BJ (cell line): ENCODE data around the gene AKT3. TPM values are rescaled to one million over a fixed set of nuclear protein-coding genes. Genes with fewer than 3 reads are reported as not detected.
"Not testable (repeated sequence)": the region's sequence is repeated elsewhere in the genome, so short reads cannot be mapped to it uniquely, and the experiment has no call there.

Experiments used
- CTCF ChIA-PET: fragments of 350-600 bp; formaldehyde crosslinking; extraction: SDS; loops from one replicate; lab custom pipeline; 2021; ENCODE audit warnings: antibody characterized with exemption, inconsistent platforms; lab: Yijun Ruan, JAX
- POLR2A ChIA-PET: fragments of 300-600 bp; sonication (Branson Sonifier 250); formaldehyde crosslinking; extraction: SDS; loops from one replicate; lab custom pipeline; 2021; ENCODE audit warnings: antibody characterized with exemption; lab: Charles Lee
- DNase-seq: peaks from one replicate; pipeline ENCODE4 v3.0.0-alpha.2; 2011; ENCODE audit warnings: low read depth
- H3K27me3 ChIP-seq: 2 replicates; pipeline ENCODE4 v1.6.0; 2011; ENCODE audit warnings: low read length; ENCODE audit not compliant: control insufficient read depth, insufficient read depth
- H3K36me3 ChIP-seq: 2 replicates; pipeline ENCODE4 v1.5.1; 2011; ENCODE audit warnings: low read length; ENCODE audit not compliant: control insufficient read depth, insufficient read depth
- H3K4me3 ChIP-seq: 2 replicates; pipeline ENCODE4 v1.5.1; 2011; ENCODE audit warnings: low read depth, mild to moderate bottlenecking, control low read depth, low read length
- polyA plus RNA-seq: library from polyadenylated mRNA; depleted of rRNA; stranded (reverse); fragments of >200 nt; gene quantifications from 2 replicates; pipeline ENCODE4 v1.2.3, GENCODE V29; 2011
- TF ChIP-seq, protein P1 (sequence below): IDR thresholded peaks from 2 replicates; pipeline ENCODE4 v1.5.1; 2011; ENCODE audit warnings: low read depth, mild to moderate bottlenecking, control low read depth, inconsistent platforms, low read length, moderate library complexity; ENCODE audit not compliant: insufficient read depth

AKT3 gene
- polyA plus RNA-seq, 1 experiment = 23.8 TPM

DNA sequence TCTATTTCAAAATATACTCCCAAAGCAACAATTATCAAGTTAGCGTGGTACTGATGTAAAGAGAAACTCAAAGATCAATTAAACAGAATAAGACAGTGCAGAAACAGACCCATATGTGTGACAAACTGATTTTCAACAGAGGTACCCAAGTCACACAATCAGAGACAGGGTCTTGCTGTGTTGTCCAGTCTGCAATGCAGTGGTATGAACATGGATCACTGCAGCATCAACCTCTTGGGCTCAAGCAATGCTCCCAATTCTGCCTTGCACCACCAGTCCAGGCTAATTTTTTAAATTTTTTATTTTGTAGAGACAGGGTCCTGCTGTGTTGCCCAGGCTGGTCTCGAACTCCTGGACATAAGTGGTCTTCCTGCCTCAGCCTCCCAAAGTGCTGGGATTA, 255.6 kb downstream of the AKT3 start:
- TF ChIP-seq, protein P1, sequence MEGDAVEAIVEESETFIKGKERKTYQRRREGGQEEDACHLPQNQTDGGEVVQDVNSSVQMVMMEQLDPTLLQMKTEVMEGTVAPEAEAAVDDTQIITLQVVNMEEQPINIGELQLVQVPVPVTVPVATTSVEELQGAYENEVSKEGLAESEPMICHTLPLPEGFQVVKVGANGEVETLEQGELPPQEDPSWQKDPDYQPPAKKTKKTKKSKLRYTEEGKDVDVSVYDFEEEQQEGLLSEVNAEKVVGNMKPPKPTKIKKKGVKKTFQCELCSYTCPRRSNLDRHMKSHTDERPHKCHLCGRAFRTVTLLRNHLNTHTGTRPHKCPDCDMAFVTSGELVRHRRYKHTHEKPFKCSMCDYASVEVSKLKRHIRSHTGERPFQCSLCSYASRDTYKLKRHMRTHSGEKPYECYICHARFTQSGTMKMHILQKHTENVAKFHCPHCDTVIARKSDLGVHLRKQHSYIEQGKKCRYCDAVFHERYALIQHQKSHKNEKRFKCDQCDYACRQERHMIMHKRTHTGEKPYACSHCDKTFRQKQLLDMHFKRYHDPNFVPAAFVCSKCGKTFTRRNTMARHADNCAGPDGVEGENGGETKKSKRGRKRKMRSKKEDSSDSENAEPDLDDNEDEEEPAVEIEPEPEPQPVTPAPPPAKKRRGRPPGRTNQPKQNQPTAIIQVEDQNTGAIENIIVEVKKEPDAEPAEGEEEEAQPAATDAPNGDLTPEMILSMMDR = no peak
- POLR2A ChIA-PET = no interaction called here
- DNase-seq = no peak
- Histone ChIP-seq H3K36me3 (no peaks in the 10 kb centered on the region), H3K4me3 (no peak overlapping the region), H3K27me3 (no peaks in the 10 kb centered on the region)
- CTCF ChIA-PET = no interaction called here

DNA sequence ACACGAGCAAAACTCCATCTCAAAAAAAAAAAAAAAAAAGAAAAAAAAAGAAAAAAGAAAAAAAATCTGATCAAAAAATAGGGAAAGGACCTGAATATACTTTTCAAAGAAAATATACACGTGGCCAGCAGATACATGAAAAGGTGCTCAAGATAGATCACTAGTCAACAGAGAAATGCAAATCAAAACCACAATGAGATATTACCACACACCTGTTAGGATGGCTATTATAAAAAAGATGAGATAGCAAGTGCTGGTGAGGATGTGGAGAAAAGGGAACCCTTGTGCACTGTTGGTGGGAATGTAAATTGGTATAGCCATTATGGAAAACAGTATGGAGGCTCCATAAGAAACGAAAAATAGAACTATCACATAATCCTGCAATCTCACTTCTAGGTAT, 260.8 kb downstream of the AKT3 start:
- H3K36me3 ChIP-seq, H3K4me3 ChIP-seq, CTCF ChIA-PET, POLR2A ChIA-PET, DNase-seq, H3K27me3 ChIP-seq: not testable (repeated sequence)

DNA sequence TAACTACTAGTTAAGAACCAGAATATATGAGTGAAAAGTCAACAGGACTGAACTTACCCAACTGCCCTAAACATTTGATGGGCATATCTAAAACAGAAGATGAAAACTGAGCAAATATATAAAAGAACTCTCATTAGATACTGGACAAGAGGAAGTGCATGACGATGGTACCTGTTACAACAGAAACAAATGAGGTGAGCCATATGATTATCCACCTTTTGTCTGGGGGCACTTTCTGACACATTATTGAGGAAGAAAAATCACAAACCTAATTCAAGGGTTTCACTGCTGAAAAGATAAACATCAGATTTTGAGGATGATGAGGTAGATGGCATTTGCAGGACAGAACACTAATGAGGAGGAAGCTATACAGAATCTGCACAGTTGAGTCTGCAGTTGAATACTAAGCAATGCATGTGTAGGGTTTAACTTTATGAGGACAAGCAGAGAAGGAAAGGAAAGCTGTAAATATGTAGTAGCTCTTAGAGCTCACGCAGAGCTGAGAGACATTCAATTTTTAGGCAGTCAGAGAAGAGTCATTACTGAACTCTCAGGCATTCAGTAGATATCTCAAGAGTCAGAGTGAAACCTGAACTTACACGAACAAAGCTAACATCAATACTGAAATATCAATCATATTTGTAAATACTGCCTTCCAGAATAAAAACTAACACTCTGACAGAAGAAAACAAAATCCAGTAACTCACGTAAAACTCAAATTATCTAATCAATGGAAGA, 262.1 kb downstream of the AKT3 start:
- H3K36me3 ChIP-seq = no peaks in the 10 kb centered on the region
- H3K4me3 ChIP-seq = no peak overlapping the region
- POLR2A ChIA-PET = no interaction called here
- H3K27me3 ChIP-seq = no peaks in the 10 kb centered on the region
- TF ChIP-seq, protein P1 = no peak
- DNase-seq = no peak
- CTCF ChIA-PET = no interaction called here

DNA sequence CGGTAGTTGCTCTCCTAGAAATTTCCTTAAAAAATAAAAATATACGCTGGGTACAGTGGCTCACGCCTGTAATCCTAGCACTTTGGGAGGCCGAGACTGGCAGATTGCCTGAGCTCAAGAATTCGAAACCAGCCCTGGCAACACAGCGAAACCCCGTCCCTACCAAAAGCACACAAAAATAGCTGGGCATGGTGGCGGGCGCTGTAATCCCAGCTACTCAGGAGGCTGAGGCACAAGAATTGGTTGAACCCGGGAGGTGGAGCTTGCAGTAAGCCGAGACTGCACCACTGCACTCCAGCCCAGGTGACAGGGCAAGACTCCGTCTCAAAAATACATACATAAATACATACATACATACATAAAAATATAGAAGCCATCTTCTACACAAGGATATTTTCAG, 262.8 kb downstream of the AKT3 start:
- Histone ChIP-seq H3K36me3 (no peaks in the 10 kb centered on the region), H3K27me3 (no peaks in the 10 kb centered on the region), H3K4me3 (no peak overlapping the region)
- no peak for DNase-seq
- POLR2A ChIA-PET = no interaction called here
- CTCF ChIA-PET = no interaction called here
- TF ChIP-seq, protein P1 = no peak

DNA sequence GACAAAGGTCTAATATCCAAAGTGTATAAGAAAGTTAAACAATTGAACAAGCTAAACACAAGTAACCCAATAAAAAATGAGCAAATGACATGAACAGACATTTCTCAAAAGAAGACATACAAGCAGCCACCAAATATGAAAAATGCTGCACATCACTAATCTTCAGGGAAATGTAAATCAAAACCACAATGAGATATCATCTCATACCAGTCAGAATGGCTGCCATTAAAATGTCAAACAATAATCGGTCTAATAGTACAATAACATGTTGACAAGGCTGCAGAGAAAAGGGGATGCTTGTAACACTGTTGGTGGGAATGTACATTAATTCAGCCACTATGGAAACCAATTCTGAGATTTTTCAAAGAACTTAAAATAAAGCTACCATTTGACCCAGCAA, 264.1 kb downstream of the AKT3 start:
- ChIA-PET POLR2A (no interaction called here), CTCF (no interaction called here)
- 0 out of 2 replicates have a peak, but pooled peaks cover under 1% of the 10 kb centered on the region for H3K36me3 ChIP-seq
- TF ChIP-seq, protein P1 = no peak
- H3K27me3 ChIP-seq = no peaks in the 10 kb centered on the region
- H3K4me3 ChIP-seq = no peak overlapping the region
- DNase-seq = no peak

DNA sequence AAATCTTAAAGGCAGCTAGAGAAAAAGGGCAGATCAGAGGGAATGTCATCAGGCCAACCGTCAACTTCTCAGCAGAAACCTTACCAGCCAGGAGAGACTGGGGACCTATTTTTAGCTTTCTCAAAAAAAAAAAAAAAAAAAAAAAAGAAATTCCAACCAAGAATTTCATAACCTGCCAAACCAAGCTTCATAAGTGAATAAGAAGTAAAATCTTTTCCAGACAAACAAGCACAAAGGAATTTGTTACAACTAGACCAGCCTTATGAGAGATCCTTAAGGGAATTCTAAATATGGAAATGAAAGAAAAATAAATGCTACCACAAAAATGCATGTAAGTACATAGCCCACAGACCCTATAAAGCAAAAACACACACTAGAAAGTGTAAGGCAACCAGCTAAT, 267.7 kb downstream of the AKT3 start:
- H3K4me3 ChIP-seq = no peak overlapping the region
- TF ChIP-seq, protein P1 = no peak
- 0 out of 2 replicates have a peak, but pooled peaks cover 1% of the 10 kb centered on the region for H3K36me3 ChIP-seq
- CTCF ChIA-PET = no interaction called here
- DNase-seq = peak; percentile 23
- H3K27me3 ChIP-seq = no peaks in the 10 kb centered on the region
- POLR2A ChIA-PET = no interaction called here
